ENCODE results near the gene CHD9. TPM values are rescaled to one million over a fixed set of nuclear protein-coding genes. Genes with fewer than 3 reads are reported as not detected.

The CHD9 gene
- total and polyA plus RNA-seq, 9 of the 15 experiments (the other 6 are each of a cell fraction or from before 2014, with no cell fraction given) = 29.0 to 69.3 (median 40.6) TPM

DNA sequence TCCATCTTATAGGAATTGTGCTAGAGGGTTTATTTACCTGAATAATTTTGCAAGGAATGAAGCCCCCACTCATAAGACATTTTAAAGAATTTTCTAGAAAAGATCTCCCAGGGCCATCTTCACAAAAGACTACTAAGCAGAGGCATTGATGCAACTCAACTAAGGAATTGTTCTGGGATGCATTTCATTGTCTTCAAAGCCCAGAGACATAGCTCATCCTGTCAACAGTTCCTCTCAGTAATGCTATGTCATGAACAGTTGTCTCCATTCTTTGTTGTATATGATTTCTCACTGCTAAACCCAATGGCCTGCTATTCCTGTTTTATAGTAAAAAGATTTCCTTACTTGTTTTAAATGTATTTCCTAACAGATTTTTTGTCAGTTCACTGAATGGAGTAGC lies 242.7 kb downstream of the CHD9 start (continued):
- TF ChIP-seq ZNF589 (CRISPR knock-in tag; IDR thresholded peaks at IDR 0.05; ENCODE audit: low read depth) = no peak
- TF ChIP-seq, protein P1, sequence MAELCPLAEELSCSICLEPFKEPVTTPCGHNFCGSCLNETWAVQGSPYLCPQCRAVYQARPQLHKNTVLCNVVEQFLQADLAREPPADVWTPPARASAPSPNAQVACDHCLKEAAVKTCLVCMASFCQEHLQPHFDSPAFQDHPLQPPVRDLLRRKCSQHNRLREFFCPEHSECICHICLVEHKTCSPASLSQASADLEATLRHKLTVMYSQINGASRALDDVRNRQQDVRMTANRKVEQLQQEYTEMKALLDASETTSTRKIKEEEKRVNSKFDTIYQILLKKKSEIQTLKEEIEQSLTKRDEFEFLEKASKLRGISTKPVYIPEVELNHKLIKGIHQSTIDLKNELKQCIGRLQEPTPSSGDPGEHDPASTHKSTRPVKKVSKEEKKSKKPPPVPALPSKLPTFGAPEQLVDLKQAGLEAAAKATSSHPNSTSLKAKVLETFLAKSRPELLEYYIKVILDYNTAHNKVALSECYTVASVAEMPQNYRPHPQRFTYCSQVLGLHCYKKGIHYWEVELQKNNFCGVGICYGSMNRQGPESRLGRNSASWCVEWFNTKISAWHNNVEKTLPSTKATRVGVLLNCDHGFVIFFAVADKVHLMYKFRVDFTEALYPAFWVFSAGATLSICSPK (IDR thresholded peaks at IDR 0.05; ENCODE audit: borderline replicate concordance) = no peak
- TF ChIP-seq MECOM (CRISPR knock-in tag; IDR thresholded peaks at IDR 0.05) = no peak
- TF ChIP-seq ZSCAN29 (IDR thresholded peaks at IDR 0.05) = no peak
- TF ChIP-seq MXI1 (IDR thresholded peaks at IDR 0.05; ENCODE audit: low read depth, low read length) = no peak
- TF ChIP-seq, protein P2, sequence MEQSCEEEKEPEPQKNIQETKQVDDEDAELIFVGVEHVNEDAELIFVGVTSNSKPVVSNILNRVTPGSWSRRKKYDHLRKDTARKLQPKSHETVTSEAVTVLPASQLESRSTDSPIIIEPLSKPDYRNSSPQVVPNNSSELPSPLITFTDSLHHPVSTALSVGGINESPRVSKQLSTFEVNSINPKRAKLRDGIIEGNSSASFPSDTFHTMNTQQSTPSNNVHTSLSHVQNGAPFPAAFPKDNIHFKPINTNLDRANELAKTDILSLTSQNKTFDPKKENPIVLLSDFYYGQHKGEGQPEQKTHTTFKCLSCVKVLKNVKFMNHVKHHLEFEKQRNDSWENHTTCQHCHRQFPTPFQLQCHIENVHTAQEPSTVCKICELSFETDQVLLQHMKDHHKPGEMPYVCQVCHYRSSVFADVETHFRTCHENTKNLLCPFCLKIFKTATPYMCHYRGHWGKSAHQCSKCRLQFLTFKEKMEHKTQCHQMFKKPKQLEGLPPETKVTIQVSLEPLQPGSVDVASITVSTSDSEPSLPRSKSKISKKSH (CRISPR knock-in tag; IDR thresholded peaks at IDR 0.05) = no peak
- no peak for TF ChIP-seq ZBTB17 (CRISPR knock-in tag; IDR thresholded peaks at IDR 0.05)

DNA sequence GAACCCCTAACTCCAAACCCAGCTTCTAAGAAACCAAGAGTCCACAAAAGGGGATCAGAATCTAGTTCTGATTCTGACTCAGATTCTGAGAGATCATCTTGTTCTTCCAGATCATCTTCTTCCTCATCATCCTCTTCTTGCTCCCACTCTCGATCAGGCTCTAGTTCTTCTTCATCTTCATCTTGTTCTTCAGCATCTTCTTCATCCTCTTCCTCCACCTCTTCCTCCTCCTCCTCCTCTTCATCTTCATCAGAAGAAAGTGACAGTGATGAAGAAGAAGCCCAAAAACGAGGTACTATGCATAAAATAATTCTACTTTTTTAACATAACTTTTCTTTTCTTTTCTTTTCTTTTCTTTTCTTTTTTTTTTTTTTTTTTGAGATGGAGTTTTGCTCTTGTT lies 249.5 kb downstream of the CHD9 start:
- no peak overlapping the region for H3K27ac ChIP-seq (ENCODE audit: extremely low read depth, low read depth, low read length)
- in situ Hi-C loops (cut with MboI) (no loop called here), intact Hi-C loops (cut with micrococcal nuclease) (no loop called here)
- 50% methylated on average over 2 of the region's 2 CpGs for WGBS (ENCODE audit: insufficient coverage, low coverage, missing lambda C conversion rate)
- H4K20me1 ChIP-seq (replicated peaks; ENCODE audit: control insufficient read depth, insufficient read depth, low read length) = no peaks in the 10 kb centered on the region
- H3K36me3 ChIP-seq (ENCODE audit: control insufficient read depth, insufficient read depth, low read length) = peaks cover 84% of the 10 kb centered on the region
- BruUV-seq (replicated peaks) = no TSS peak
- H3K4me3 ChIP-seq = no peak overlapping the region
- FAIRE-seq (no peak), ATAC-seq (no peak), DNase-seq (ENCODE audit: extremely low read depth in 1 of 4, low spot score in 3 of 4) (no peak)
- H3K9me3 ChIP-seq (replicated peaks; ENCODE audit: control insufficient read depth, insufficient read depth, low read depth, low read length) = no peaks in the 10 kb centered on the region
- H3K79me2 ChIP-seq (ENCODE audit: control insufficient read depth, insufficient read depth, low read length) = no peaks in the 10 kb centered on the region
- H3K4me1 ChIP-seq (replicated peaks in 1 of 2; ENCODE audit: control insufficient read depth in 2 of 2, insufficient read depth in 2 of 2, low read length in 2 of 2) = peaks cover 0 to 3% of the 10 kb centered on the region in 2 experiments; a peak in 2 of 5 replicates
- CTCF ChIA-PET (ENCODE audit: low intra/inter-chr PET ratio) = no interaction called here
- POLR2A ChIA-PET = no interaction called here
- H3K9me1 ChIP-seq (ENCODE audit: control insufficient read depth, insufficient read depth, low read length) = no peaks in the 10 kb centered on the region
- H3K27me3 ChIP-seq (ENCODE audit: control insufficient read depth in 2 of 2, insufficient read depth in 2 of 2, low read length in 2 of 2) = no peaks in the 10 kb centered on the region
- H2AFZ ChIP-seq (ENCODE audit: low read depth, low read length) = no peak overlapping the region
- no peak overlapping the region for H3K9ac ChIP-seq (ENCODE audit: insufficient read depth in 1 of 2, low read depth in 2 of 2, low read length in 2 of 2)
- H3K4me2 ChIP-seq (ENCODE audit: insufficient read depth, low read length) = no peak overlapping the region
- TF ChIP-seq, protein P1 (IDR thresholded peaks at IDR 0.05; ENCODE audit: borderline replicate concordance) = no peak
